Activated T-helper 17 cell treated with anti-CD3 and anti-CD28 coated beads, Interleukin-2, amount 50 U/mL, for 72 hours (primary cell): Measurements from ENCODE around the gene CDH23. TPM values are rescaled to one million over a fixed set of nuclear protein-coding genes. Genes with fewer than 3 reads are reported as not detected.
A peak's percentile ranks its signal among the peaks of the same experiment; 100 is the strongest.
"Not testable (repeated sequence)": the region's sequence is repeated elsewhere in the genome, so short reads cannot be mapped to it uniquely, and the experiment has no call there.

ENCODE experiments used
- ATAC-seq: fragments of 150-1000 bp; cut with Tn5 transposase; replicated peaks from 2 replicates; pipeline ENCODE4 v1.10.0; 2021; ENCODE audit warnings: mild to moderate bottlenecking, moderate library complexity
- H3K27ac Mint-ChIP-seq: one replicate; pipeline ENCODE4 v1.8.0; 2022; ENCODE audit warnings: mixed read lengths
- H3K27me3 Mint-ChIP-seq: one replicate; pipeline ENCODE4 v1.8.0; 2022; ENCODE audit warnings: mixed read lengths
- H3K36me3 Mint-ChIP-seq: one replicate; pipeline ENCODE4 v1.8.0; 2022; ENCODE audit warnings: low read depth, mild to moderate bottlenecking, mixed read lengths
- H3K4me1 Mint-ChIP-seq: one replicate; pipeline ENCODE4 v1.8.0; 2022; ENCODE audit warnings: mixed read lengths
- H3K4me3 Mint-ChIP-seq: one replicate; pipeline ENCODE4 v1.8.0; 2022; ENCODE audit warnings: mild to moderate bottlenecking, mixed read lengths
- H3K9me3 Mint-ChIP-seq: one replicate; pipeline ENCODE4 v1.8.0; 2022; ENCODE audit warnings: mixed read lengths
- total RNA-seq, 2 donors: library from RNA; stranded (reverse); gene quantifications; one replicate each; pipeline ENCODE4 v1.2.3, GENCODE V29; 2022

Gene CDH23
- total RNA-seq, 2 donors from 2014 or later, result 0.09 to 16.2 TPM

GRCh38 chr10:71587941-71588573 is 191.3 kb downstream of the CDH23 start:
- no peaks in the 10 kb centered on the region for H3K4me1 Mint-ChIP-seq
- H3K4me3 Mint-ChIP-seq, result no peak overlapping the region
- no peak for ATAC-seq
- H3K36me3 Mint-ChIP-seq, result no peaks in the 10 kb centered on the region
- H3K9me3 Mint-ChIP-seq, result no peaks in the 10 kb centered on the region
- peaks cover 4% of the 10 kb centered on the region for H3K27me3 Mint-ChIP-seq
- H3K27ac Mint-ChIP-seq, result no peak overlapping the region

DNA sequence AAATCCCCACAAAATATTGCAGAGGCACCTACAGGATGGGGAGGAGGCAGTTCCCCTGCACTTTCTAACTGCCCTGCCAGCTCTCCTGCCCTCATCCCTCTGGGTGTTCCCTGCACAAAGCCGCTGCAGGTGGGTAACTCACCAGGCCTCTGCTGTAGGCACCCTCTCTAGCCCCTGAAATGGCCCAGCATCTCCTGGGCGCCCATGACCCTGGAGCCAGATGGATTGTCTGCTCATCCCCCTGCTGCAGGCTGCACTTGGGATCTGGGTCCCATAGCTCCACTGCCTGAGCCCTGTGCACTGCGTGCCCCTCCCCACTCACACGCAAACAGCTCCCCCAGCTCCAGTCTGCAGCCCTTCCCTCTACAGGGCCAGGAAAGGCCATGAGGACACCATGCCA is 192.0 kb downstream of the CDH23 start:
- Mint-ChIP-seq H3K36me3 (no peaks in the 10 kb centered on the region), H3K4me3 (no peak overlapping the region), H3K9me3 (no peaks in the 10 kb centered on the region), H3K27ac (no peak overlapping the region), H3K4me1 (no peaks in the 10 kb centered on the region), H3K27me3 (peaks cover 4% of the 10 kb centered on the region)
- no peak for ATAC-seq

- peaks cover 4% of the 10 kb centered on the region for H3K27me3 Mint-ChIP-seq
- H3K4me3 Mint-ChIP-seq, result no peak overlapping the region
- ATAC-seq, result no peak
- no peaks in the 10 kb centered on the region for H3K4me1 Mint-ChIP-seq
- H3K9me3 Mint-ChIP-seq, result no peaks in the 10 kb centered on the region
- no peaks in the 10 kb centered on the region for H3K36me3 Mint-ChIP-seq
- H3K27ac Mint-ChIP-seq, result no peak overlapping the region
Measured at GRCh38 chr10:71589617-71590551, 193.2 kb downstream of the CDH23 start.

DNA sequence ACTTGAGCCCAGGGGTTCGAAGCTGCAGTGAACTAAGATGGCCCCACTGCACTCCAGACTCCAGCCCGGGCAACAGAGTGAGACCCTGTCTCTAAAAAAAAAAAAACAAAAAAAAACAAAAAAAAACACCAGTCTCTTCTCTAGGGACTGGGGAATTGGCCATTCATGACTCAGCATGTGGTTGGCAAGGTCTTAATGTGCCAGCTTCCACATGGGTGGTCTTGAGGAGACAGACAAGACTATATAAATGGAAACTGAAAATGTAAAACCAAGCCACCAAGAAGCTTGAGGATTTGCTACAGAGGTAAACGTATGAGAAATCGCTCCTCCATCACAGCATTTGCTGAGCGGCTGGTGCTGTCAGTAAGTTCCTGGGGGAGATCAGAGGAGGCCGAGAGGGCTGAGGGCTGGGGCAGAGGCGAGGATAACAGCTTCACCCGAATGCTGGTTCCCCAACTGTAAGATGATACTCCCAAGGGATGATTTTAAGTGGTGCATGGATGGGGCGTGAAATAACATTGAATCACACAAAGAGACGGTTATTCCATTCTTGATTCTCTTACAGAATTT is 194.1 kb downstream of the CDH23 start:
- H3K36me3 Mint-ChIP-seq, result no peaks in the 10 kb centered on the region
- H3K4me3 Mint-ChIP-seq, result no peak overlapping the region
- no peak overlapping the region for H3K27ac Mint-ChIP-seq
- no peaks in the 10 kb centered on the region for H3K9me3 Mint-ChIP-seq
- ATAC-seq, result no peak
- H3K27me3 Mint-ChIP-seq, result peaks cover 4% of the 10 kb centered on the region
- H3K4me1 Mint-ChIP-seq, result no peaks in the 10 kb centered on the region

DNA sequence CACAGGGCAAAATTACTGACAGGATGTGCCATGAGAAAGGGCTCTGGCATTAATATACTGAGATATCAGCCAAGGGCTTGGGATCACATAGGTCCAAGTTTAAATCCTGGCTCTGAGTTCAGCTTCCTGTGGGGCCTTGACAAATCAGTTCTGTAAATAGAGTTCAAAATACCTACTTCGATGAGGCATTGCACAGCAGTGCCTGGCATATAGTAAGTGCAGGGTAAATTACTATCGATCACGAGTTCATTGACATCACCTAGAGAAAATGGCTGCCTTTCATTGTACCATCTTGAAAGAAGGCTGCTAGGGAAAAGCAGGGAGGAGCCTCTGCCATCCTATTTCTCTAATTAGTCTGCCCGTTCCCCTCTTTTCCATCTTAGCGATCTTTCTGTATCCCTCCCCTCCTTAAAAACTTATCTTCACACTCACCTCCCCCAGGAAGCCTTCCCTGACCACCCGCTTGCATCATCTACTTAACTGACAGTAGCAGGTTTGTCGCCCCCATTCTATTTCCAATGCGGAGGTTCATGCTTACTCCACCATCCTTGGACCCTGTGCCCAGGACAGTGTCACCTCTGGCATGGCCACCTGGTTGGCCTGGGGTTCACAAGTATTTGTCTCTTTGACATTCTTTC is 198.3 kb downstream of the CDH23 start:
- peak overlapping the region; percentile 78 for H3K27ac Mint-ChIP-seq
- ATAC-seq, result no peak

GRCh38 chr10:71595649-71596048 is 198.9 kb downstream of the CDH23 start:
- H3K4me1 Mint-ChIP-seq, result peaks cover under 1% of the 10 kb centered on the region
- peak overlapping the region; percentile 78 for H3K27ac Mint-ChIP-seq
- no peak overlapping the region for H3K4me3 Mint-ChIP-seq
- no peaks in the 10 kb centered on the region for H3K9me3 Mint-ChIP-seq
- no peaks in the 10 kb centered on the region for H3K36me3 Mint-ChIP-seq
- ATAC-seq, result peak; percentile 44
- H3K27me3 Mint-ChIP-seq, result no peaks in the 10 kb centered on the region

More for the DNA sequence above, 198.3 kb downstream of the CDH23 start:
- Mint-ChIP-seq H3K36me3 (no peaks in the 10 kb centered on the region), H3K27me3 (no peaks in the 10 kb centered on the region), H3K9me3 (no peaks in the 10 kb centered on the region), H3K4me1 (no peaks in the 10 kb centered on the region), H3K4me3 (no peak overlapping the region)

GRCh38 chr10:71596127-71596526 is 199.4 kb downstream of the CDH23 start:
- Mint-ChIP-seq H3K27ac (peak overlapping the region; percentile 78), H3K9me3 (no peaks in the 10 kb centered on the region), H3K4me1 (peaks cover 5% of the 10 kb centered on the region), H3K4me3 (no peak overlapping the region), H3K27me3 (no peaks in the 10 kb centered on the region), H3K36me3 (no peaks in the 10 kb centered on the region)
- ATAC-seq, result no peak

DNA sequence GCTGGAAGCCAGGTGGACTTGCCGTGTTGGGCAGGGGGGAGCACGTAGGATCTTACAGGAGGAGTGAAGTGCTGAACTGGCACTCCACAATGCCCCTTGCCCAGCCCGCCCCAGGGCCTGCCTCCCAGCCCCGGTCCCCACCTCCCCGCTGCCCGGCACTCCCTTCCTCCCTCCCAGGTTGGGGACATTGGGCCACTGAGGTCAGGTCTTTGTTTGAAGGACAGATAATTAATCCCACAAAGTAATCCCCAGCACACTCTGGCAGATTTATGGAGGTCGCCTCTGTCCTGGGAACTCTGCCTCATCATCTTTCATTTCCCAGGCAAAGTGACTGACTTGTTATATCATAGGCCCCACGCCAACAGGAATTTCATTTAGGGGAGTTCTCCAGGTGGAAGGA is 200.0 kb downstream of the CDH23 start:
- H3K4me1 Mint-ChIP-seq, result peaks cover 5% of the 10 kb centered on the region
- no peak overlapping the region for H3K4me3 Mint-ChIP-seq
- no peak overlapping the region for H3K27ac Mint-ChIP-seq
- no peak for ATAC-seq
- no peaks in the 10 kb centered on the region for H3K36me3 Mint-ChIP-seq
- H3K27me3 Mint-ChIP-seq, result no peaks in the 10 kb centered on the region
- no peaks in the 10 kb centered on the region for H3K9me3 Mint-ChIP-seq

- Mint-ChIP-seq H3K27me3 (no peaks in the 10 kb centered on the region), H3K9me3 (no peaks in the 10 kb centered on the region), H3K27ac (no peak overlapping the region), H3K4me3 (no peak overlapping the region), H3K36me3 (no peaks in the 10 kb centered on the region), H3K4me1 (peaks cover 5% of the 10 kb centered on the region)
- no peak for ATAC-seq
Measured at GRCh38 chr10:71597821-71598498, 201.2 kb downstream of the CDH23 start.

- no peak for ATAC-seq
- Mint-ChIP-seq H3K4me3 (no peak overlapping the region), H3K27ac (no peak overlapping the region), H3K36me3 (no peaks in the 10 kb centered on the region), H3K27me3 (no peaks in the 10 kb centered on the region), H3K4me1 (peaks cover 5% of the 10 kb centered on the region), H3K9me3 (no peaks in the 10 kb centered on the region)
Measured at GRCh38 chr10:71598621-71599055, 201.9 kb downstream of the CDH23 start.

- Mint-ChIP-seq H3K36me3 (no peaks in the 10 kb centered on the region), H3K4me1 (peaks cover 5% of the 10 kb centered on the region), H3K4me3 (no peak overlapping the region), H3K9me3 (no peaks in the 10 kb centered on the region), H3K27ac (no peak overlapping the region), H3K27me3 (no peaks in the 10 kb centered on the region)
- ATAC-seq, result no peak
Measured at GRCh38 chr10:71599518-71599917, 202.8 kb downstream of the CDH23 start.

- H3K4me1 Mint-ChIP-seq, H3K36me3 Mint-ChIP-seq, H3K27ac Mint-ChIP-seq, H3K9me3 Mint-ChIP-seq, H3K4me3 Mint-ChIP-seq, H3K27me3 Mint-ChIP-seq: not testable (repeated sequence)
- peak; percentile 12 for ATAC-seq
Measured at GRCh38 chr10:71600242-71600641, 203.5 kb downstream of the CDH23 start.

DNA sequence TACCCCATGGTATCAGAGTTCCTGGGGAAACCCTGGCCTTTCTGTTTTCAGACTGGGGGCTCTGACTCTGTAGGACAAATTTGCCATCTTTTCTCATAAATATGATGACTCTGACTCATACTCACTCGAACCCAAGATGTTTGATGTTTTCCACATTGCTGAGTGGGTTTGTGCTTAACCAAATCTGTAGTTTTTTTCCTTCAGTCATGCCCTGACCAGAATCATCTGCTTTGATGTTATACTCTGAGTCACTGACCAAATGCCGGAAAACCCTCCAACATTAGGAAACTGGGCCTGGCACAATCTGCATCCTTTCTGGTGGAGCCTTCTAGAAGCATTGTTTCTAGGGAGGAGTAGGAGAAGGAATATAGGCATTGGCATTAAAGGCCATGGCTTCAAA is 204.1 kb downstream of the CDH23 start:
- Mint-ChIP-seq H3K36me3 (no peaks in the 10 kb centered on the region), H3K27me3 (no peaks in the 10 kb centered on the region), H3K9me3 (no peaks in the 10 kb centered on the region), H3K4me3 (peak overlapping the region; percentile 11), H3K4me1 (peaks cover 10% of the 10 kb centered on the region), H3K27ac (peak overlapping the region; percentile 64)
- peak; percentile 85 for ATAC-seq

GRCh38 chr10:71601273-71601672 is 204.6 kb downstream of the CDH23 start:
- Mint-ChIP-seq H3K4me1 (peaks cover 10% of the 10 kb centered on the region), H3K9me3 (no peaks in the 10 kb centered on the region), H3K36me3 (no peaks in the 10 kb centered on the region), H3K4me3 (peak overlapping the region; percentile 11), H3K27me3 (no peaks in the 10 kb centered on the region), H3K27ac (peak overlapping the region; percentile 64)
- no peak for ATAC-seq
